ENCODE results near the gene URGCP.

DNA sequence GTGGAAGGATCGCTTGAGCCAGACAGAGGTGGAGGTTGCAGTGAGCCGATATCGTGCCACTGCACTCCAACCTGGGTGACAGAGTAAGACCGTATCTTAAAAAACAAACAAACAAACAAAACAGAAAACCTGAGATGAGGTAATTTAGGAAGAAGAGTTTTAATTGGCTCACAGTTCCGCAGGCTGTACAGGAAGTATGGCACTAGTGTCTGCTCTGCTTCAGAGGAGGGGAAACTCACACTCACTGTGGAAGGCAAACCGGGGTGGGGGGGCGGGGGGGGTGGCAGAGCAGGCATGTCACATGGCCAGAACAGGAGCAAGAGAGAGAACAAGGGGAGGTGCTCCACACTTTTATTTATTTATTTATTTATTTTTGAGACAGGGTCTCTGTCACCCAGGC is 24.9 kb upstream of the URGCP start:
- TF ChIP-seq CTCF (IDR thresholded peaks at IDR 0.05) (no peak), POLR2A (IDR thresholded peaks at IDR 0.05) (no peak)
